Measurements from ENCODE around the gene IFFO2. TPM values are rescaled to one million over a fixed set of nuclear protein-coding genes. Genes with fewer than 3 reads are reported as not detected.
A peak's percentile ranks its signal among the peaks of the same experiment; 100 is the strongest.

The IFFO2 gene
- total RNA-seq, 5 donors from 2014 or later (not counting 1 experiment from before 2014, with no cell fraction given) = 36.0 to 76.2 (median 37.7) TPM

DNA sequence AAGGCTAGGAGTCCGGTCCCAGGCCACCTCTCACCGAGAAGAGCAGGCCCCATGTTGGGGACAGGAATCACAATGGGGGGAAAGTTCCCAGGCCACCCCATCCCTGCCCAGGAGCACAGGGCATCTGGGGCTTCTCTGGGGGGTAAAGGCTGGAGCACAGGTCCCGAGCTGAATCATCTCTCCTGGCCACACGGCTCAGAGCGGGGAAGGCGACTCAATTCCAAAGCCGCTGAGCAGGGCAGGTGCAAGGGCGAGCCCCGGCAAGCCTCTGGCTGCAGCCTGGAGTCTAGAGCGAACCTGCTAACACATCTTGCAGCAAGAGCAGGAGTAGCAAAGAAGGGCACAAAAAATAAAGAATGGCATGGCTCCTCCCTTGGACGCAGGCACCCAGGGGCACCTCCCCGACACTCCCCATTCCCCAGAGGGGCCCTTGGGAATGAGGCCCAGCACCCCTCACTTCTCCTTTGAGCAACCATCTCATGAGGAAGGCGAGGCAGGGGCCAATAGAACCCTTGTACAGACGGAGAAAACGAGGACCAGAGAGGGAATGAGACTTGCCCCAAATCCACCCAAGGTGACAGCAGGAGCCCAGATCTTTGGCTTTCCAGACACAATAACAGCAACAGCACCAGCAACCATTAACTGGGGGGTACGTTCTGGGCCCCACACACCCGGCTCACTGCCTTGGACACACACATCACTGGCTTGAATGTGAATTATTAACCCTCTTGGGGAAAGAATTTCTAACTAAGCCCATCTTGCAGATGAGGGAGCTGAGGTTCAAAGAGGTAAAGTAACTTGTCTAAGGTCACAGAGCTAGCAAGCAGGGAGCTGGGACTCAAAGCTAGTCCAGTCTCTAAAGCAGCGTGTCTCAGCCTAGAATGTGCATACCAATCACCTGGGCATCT, 33.4 kb downstream of the IFFO2 start:
- Mint-ChIP-seq H3K9me3 (no peaks in the 10 kb centered on the region), H3K36me3 (peaks cover 13% of the 10 kb centered on the region), H3K4me3 (peak overlapping the region; percentile 28 to 67 (median 53)), H3K4me1 (peaks cover 50 to 64% (median 61%) of the 10 kb centered on the region in 3 donors), H3K27me3 (no peaks in the 10 kb centered on the region), H3K27ac (peak overlapping the region; percentile 63 to 81)
- peaks cover 32 to 70% of the 10 kb centered on the region in 2 experiments for H3K4me1 ChIP-seq (ENCODE audit: control insufficient read depth in 1 of 2, extremely low read depth in 1 of 2, insufficient read depth in 2 of 2, low read length in 2 of 2)
- peak overlapping the region; percentile 6 for H3K27ac ChIP-seq (ENCODE audit: low read length)
- peaks cover 0 to 32% of the 10 kb centered on the region in 2 donors for H3K36me3 ChIP-seq (ENCODE audit: control insufficient read depth in 2 of 2, extremely low read depth in 1 of 2, insufficient read depth in 1 of 2, low read length in 1 of 2)
- POLR2A ChIA-PET = interaction anchor here (0.6 to 0.9 kb wide), 2 partner anchors 17 to 34 kb away, joined by 3 to 4 read pairs; partner anchors contain the start of gene IFFO2 (in 1 of the 2)
- H3K9me3 ChIP-seq = no peaks in the 10 kb centered on the region
- CTCF ChIA-PET = interaction anchor here (0.6 to 1.3 kb wide), 7 partner anchors 10 to 49 kb away, joined by 3 to 4 read pairs (median 3); no protein-coding TSS in a partner anchor
- no peaks in the 10 kb centered on the region for H3K27me3 ChIP-seq (replicated peaks in 1 of 2; ENCODE audit: control insufficient read depth in 2 of 2, extremely low read depth in 1 of 2, insufficient read depth in 2 of 2, low read length in 1 of 2)
- WGBS (ENCODE audit: insufficient coverage) = 92% methylated on average over 17 of the region's 18 CpGs
- no peak overlapping the region for H3K4me3 ChIP-seq (ENCODE audit: control insufficient read depth in 1 of 2, extremely low read depth in 1 of 2, low read length in 1 of 2)
- ATAC-seq (replicated peaks in 1 of 4) = no peak
- DNase-seq = no peak

DNA sequence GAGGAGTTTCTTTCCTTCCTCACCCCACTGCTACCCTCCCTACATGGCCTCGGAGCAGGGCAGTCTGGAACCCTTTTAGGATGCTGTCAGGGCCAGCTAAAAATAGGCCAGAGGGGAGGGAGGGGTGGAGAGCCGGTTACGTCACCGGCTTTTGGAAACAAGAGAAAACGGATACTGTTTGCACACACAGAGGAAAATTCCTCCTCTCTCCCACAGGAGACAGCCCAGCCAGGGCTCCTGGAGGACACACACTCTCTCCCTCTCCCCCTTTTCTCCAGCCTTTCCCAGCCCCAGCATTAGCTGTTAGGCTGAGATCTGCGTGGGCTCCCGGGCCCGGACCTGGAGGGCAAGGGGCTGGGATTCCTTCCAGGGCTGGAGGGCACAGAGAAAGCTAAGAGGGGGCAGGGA, 34.2 kb downstream of the IFFO2 start:
- Mint-ChIP-seq H3K36me3 (peaks cover 13% of the 10 kb centered on the region), H3K9me3 (no peaks in the 10 kb centered on the region), H3K4me1 (peaks cover 42 to 56% (median 55%) of the 10 kb centered on the region in 3 donors), H3K4me3 (no peak overlapping the region), H3K27ac (peak overlapping the region in 1 of 2 donors; percentile 63), H3K27me3 (no peaks in the 10 kb centered on the region)
- Histone ChIP-seq H3K27me3 (replicated peaks in 1 of 2; ENCODE audit: control insufficient read depth in 2 of 2, extremely low read depth in 1 of 2, insufficient read depth in 2 of 2, low read length in 1 of 2) (no peaks in the 10 kb centered on the region), H3K36me3 (ENCODE audit: control insufficient read depth in 2 of 2, extremely low read depth in 1 of 2, insufficient read depth in 1 of 2, low read length in 1 of 2) (peaks cover 0 to 39% of the 10 kb centered on the region in 2 donors), H3K4me1 (ENCODE audit: control insufficient read depth in 1 of 2, extremely low read depth in 1 of 2, insufficient read depth in 2 of 2, low read length in 2 of 2) (peaks cover 26 to 62% of the 10 kb centered on the region in 2 experiments), H3K27ac (ENCODE audit: low read length) (no peak overlapping the region), H3K9me3 (no peaks in the 10 kb centered on the region), H3K4me3 (ENCODE audit: control insufficient read depth in 1 of 2, extremely low read depth in 1 of 2, low read length in 1 of 2) (no peak overlapping the region)
- CTCF ChIA-PET = no interaction called here
- POLR2A ChIA-PET = no interaction called here
- DNase-seq (no peak), ATAC-seq (replicated peaks in 1 of 4) (no peak)
- whole genome bisulfite sequencing (ENCODE audit: insufficient coverage) = 100% methylated on average over 1 of the region's 8 CpGs

DNA sequence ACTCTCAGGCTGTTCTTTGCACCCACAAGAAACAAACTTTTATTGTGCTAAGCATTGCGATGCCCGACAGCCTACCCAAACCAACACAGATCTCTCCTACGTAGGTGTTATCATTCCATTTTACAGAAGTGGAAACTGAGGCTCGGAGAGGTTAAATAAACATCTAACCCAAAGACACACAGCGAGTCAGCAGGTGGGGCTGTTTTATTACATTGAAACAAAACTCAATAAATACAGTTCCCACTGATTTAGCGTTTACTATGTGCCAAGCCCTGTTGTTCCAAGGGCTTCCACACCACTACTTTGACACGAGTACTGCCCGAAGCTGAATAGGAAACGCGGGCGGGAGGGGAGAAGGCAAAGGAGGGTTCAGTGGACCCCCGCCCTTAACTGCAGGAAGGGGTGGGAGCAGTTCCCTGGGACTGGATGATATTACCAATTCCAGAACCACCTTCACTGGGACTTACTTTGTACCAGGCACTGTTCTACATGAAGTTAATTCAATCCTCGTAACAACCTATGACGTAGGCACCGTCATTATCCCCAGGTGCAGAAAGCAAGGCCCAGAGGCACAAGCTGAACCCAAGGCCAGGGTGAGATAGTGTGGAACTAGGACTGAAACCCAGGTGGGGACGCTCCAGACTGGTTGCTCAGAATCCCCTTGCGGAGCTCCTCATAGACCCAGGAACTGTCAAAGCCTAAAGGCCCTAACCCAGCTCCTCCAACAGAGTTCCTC, 34.8 kb downstream of the IFFO2 start:
- H3K36me3 ChIP-seq (ENCODE audit: control insufficient read depth in 2 of 2, extremely low read depth in 1 of 2, insufficient read depth in 1 of 2, low read length in 1 of 2) = peaks cover 0 to 46% of the 10 kb centered on the region in 2 donors
- no peaks in the 10 kb centered on the region for H3K27me3 ChIP-seq (replicated peaks in 1 of 2; ENCODE audit: control insufficient read depth in 2 of 2, extremely low read depth in 1 of 2, insufficient read depth in 2 of 2, low read length in 1 of 2)
- Mint-ChIP-seq H3K27me3 (no peaks in the 10 kb centered on the region), H3K27ac (peak overlapping the region in 1 of 2 donors; percentile 49), H3K9me3 (no peaks in the 10 kb centered on the region), H3K36me3 (peaks cover 17% of the 10 kb centered on the region), H3K4me3 (no peak overlapping the region), H3K4me1 (peaks cover 36 to 52% (median 49%) of the 10 kb centered on the region in 3 donors)
- H3K9me3 ChIP-seq = no peaks in the 10 kb centered on the region
- peaks cover 19 to 56% of the 10 kb centered on the region in 2 experiments for H3K4me1 ChIP-seq (ENCODE audit: control insufficient read depth in 1 of 2, extremely low read depth in 1 of 2, insufficient read depth in 2 of 2, low read length in 2 of 2)
- CTCF ChIA-PET = interaction anchor here in 1 of 2 donors (0.6 kb wide), 1 partner anchor 17 kb away, joined by 6 read pairs; no protein-coding TSS in a partner anchor
- H3K4me3 ChIP-seq (ENCODE audit: control insufficient read depth in 1 of 2, extremely low read depth in 1 of 2, low read length in 1 of 2) = no peak overlapping the region
- no peak for ATAC-seq (replicated peaks in 1 of 4)
- no peak for DNase-seq
- POLR2A ChIA-PET = no interaction called here
- no peak overlapping the region for H3K27ac ChIP-seq (ENCODE audit: low read length)
- 100% methylated on average over 5 of the region's 17 CpGs for WGBS (ENCODE audit: insufficient coverage)

DNA sequence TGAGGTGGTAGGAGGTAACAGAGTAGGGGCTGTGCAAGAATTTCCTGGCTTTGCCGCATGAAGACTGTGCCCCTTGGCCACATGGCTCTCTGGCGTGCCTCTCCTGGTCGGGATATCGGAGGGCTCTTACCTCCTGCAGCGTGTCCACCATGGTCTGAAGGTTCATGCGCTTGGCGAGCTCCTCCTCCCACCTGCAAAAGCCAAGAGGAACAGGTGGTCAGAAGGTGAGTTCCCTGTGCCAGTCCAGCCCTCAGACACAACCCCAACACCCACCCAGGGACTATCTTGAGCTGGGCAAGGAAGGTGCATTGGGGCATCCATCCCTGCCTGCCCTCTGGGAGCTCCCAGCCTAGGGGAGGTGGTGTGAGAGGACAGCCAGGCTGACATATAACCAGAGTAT, 35.5 kb downstream of the IFFO2 start:
- ATAC-seq (replicated peaks in 1 of 4) = no peak
- no peaks in the 10 kb centered on the region for H3K27me3 Mint-ChIP-seq

DNA sequence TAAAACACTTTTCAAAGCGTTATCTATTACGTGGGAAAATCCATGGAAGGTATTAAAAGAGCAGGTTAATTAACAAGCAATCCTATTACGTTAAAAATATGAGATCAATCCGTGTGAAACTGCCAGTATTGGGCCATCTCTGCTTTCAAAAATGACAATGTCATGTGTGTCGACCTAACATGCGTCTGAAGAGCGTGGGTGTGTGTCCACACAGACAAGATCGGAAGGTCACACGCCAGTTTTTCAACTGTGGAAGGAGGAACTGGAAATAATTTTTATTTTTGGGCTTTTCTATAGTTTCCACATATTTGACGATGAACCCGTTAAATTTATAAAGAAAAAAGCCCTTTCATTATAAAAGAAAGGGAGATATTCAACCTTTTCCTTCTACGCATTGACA, 36.5 kb downstream of the IFFO2 start:
- H3K27me3 ChIP-seq (replicated peaks in 1 of 2; ENCODE audit: control insufficient read depth in 2 of 2, extremely low read depth in 1 of 2, insufficient read depth in 2 of 2, low read length in 1 of 2) = no peaks in the 10 kb centered on the region
- peaks cover 15 to 40% of the 10 kb centered on the region in 2 experiments for H3K4me1 ChIP-seq (ENCODE audit: control insufficient read depth in 1 of 2, extremely low read depth in 1 of 2, insufficient read depth in 2 of 2, low read length in 2 of 2)
- H3K9me3 ChIP-seq = no peaks in the 10 kb centered on the region
- ATAC-seq (replicated peaks in 1 of 4) = no peak
- Mint-ChIP-seq H3K4me3 (no peak overlapping the region), H3K4me1 (peaks cover 22 to 44% (median 37%) of the 10 kb centered on the region in 3 donors), H3K27me3 (no peaks in the 10 kb centered on the region), H3K36me3 (peaks cover 12% of the 10 kb centered on the region), H3K9me3 (no peaks in the 10 kb centered on the region), H3K27ac (peak overlapping the region in 1 of 2 donors; percentile 34)
- CTCF ChIA-PET = no interaction called here
- no peak overlapping the region for H3K4me3 ChIP-seq (ENCODE audit: control insufficient read depth in 1 of 2, extremely low read depth in 1 of 2, low read length in 1 of 2)
- DNase-seq = no peak
- no peak overlapping the region for H3K27ac ChIP-seq (ENCODE audit: low read length)
- WGBS (ENCODE audit: insufficient coverage) = 90% methylated on average over 2 of the region's 12 CpGs
- H3K36me3 ChIP-seq (ENCODE audit: control insufficient read depth in 2 of 2, extremely low read depth in 1 of 2, insufficient read depth in 1 of 2, low read length in 1 of 2) = peaks cover 0 to 63% of the 10 kb centered on the region in 2 donors
- POLR2A ChIA-PET = no interaction called here

More for the DNA sequence above, 35.5 kb downstream of the IFFO2 start:
- H3K36me3 Mint-ChIP-seq = peaks cover 17% of the 10 kb centered on the region
- 90% methylated on average over 2 of the region's 7 CpGs for WGBS (ENCODE audit: insufficient coverage)
- no peaks in the 10 kb centered on the region for H3K27me3 ChIP-seq (replicated peaks in 1 of 2; ENCODE audit: control insufficient read depth in 2 of 2, extremely low read depth in 1 of 2, insufficient read depth in 2 of 2, low read length in 1 of 2)
- no peaks in the 10 kb centered on the region for H3K9me3 ChIP-seq
- H3K4me3 ChIP-seq (ENCODE audit: control insufficient read depth in 1 of 2, extremely low read depth in 1 of 2, low read length in 1 of 2) = no peak overlapping the region
- H3K36me3 ChIP-seq (ENCODE audit: control insufficient read depth in 2 of 2, extremely low read depth in 1 of 2, insufficient read depth in 1 of 2, low read length in 1 of 2) = peaks cover 0 to 53% of the 10 kb centered on the region in 2 donors
- H3K4me1 ChIP-seq (ENCODE audit: control insufficient read depth in 1 of 2, extremely low read depth in 1 of 2, insufficient read depth in 2 of 2, low read length in 2 of 2) = peaks cover 15 to 48% of the 10 kb centered on the region in 2 experiments
- H3K27ac Mint-ChIP-seq = peak overlapping the region; percentile 34 to 36
- H3K4me3 Mint-ChIP-seq = no peak overlapping the region
- no peak overlapping the region for H3K27ac ChIP-seq (ENCODE audit: low read length)
- H3K9me3 Mint-ChIP-seq = no peaks in the 10 kb centered on the region
- H3K4me1 Mint-ChIP-seq = peaks cover 31 to 46% (median 43%) of the 10 kb centered on the region in 3 donors
- CTCF ChIA-PET = no interaction called here
- POLR2A ChIA-PET = no interaction called here
- DNase-seq = no peak
